Smooth muscle cell (in vitro differentiated cells): ENCODE data around the gene PHACTR3. TPM values are rescaled to one million over a fixed set of nuclear protein-coding genes. Genes with fewer than 3 reads are reported as not detected.

Experiments used
- DNase-seq: peaks from one replicate; lab custom pipeline; 2025; ENCODE audit not compliant: unreplicated experiment; lab: John Stamatoyannopoulos, UW
- H2AFZ ChIP-seq: fragments of 200-600 bp; sonication (generic); 2 replicates; pipeline ENCODE4 v1.6.0; 2016; ENCODE audit warnings: antibody characterized with exemption, low read depth, mild to moderate bottlenecking
- H3F3A ChIP-seq: fragments of 200-600 bp; sonication (generic); 2 replicates; pipeline ENCODE4 v1.6.0; 2017; ENCODE audit warnings: antibody characterized with exemption, low read depth
- H3K27ac ChIP-seq: fragments of 200-600 bp; sonication (generic); 2 replicates; pipeline ENCODE4 v1.5.1; 2016; ENCODE audit warnings: low read depth, mild to moderate bottlenecking
- H3K27me3 ChIP-seq: fragments of 200-600 bp; sonication (generic); 2 replicates; pipeline ENCODE4 v1.6.1; 2016; ENCODE audit warnings: low read depth, mild to moderate bottlenecking
- H3K36me3 ChIP-seq: fragments of 200-600 bp; sonication (generic); 2 replicates; pipeline ENCODE4 v1.5.1; 2016; ENCODE audit warnings: low read depth
- H3K4me1 ChIP-seq: fragments of 200-600 bp; sonication (generic); 2 replicates; pipeline ENCODE4 v1.5.1; 2016; ENCODE audit warnings: low read depth
- H3K4me2 ChIP-seq: fragments of 200-600 bp; sonication (generic); 2 replicates; pipeline ENCODE4 v1.6.0; 2016; ENCODE audit warnings: mild to moderate bottlenecking
- H3K4me3 ChIP-seq: fragments of 200-600 bp; sonication (generic); 2 replicates; pipeline ENCODE4 v1.5.1; 2016; ENCODE audit warnings: mild to moderate bottlenecking
- H3K79me2 ChIP-seq: fragments of 200-600 bp; sonication (generic); 2 replicates; pipeline ENCODE4 v1.6.0; 2016; ENCODE audit warnings: low read depth, mild to moderate bottlenecking
- H3K9ac ChIP-seq: fragments of 200-600 bp; sonication (generic); 2 replicates; pipeline ENCODE4 v1.6.0; 2016; ENCODE audit warnings: low read depth
- H3K9me3 ChIP-seq: fragments of 200-600 bp; sonication (generic); replicated peaks from 2 replicates; pipeline ENCODE4 v1.5.1; 2016; ENCODE audit warnings: low read depth
- H4K20me1 ChIP-seq: fragments of 200-600 bp; sonication (generic); 2 replicates; pipeline ENCODE4 v1.6.0; 2016; ENCODE audit warnings: low read depth
- CTCF ChIP-seq: fragments of 200-600 bp; sonication (generic); IDR thresholded peaks from 2 replicates; pipeline ENCODE4 v1.5.1; 2017; ENCODE audit warnings: borderline replicate concordance, mild to moderate bottlenecking, antibody characterized with exemption; ENCODE audit not compliant: insufficient read depth, poor library complexity, severe bottlenecking
- WGBS: methylation state at CpG from one replicate; pipeline ENCODE4 v1.1.7; 2016; ENCODE audit warnings: low lambda C conversion rate; 5-methylcytosine and 5-hydroxymethylcytosine counted together
- polyA plus RNA-seq: library from polyadenylated mRNA; unstranded; fragments of >200 nt; fragmentation: Nextera tagmentation; extraction: Ambion mirVana; gene quantifications from 2 replicates; pipeline ENCODE4 v1.2.1, GENCODE V29; 2016
- total RNA-seq: library from RNA; depleted of rRNA; stranded (reverse); fragments of >200 nt; gene quantifications from 2 replicates; pipeline ENCODE4 v1.2.3, GENCODE V29; 2014

Gene PHACTR3
- total and polyA plus RNA-seq, 2 experiments from 2014 or later = 0.76 to 2.6 TPM

DNA sequence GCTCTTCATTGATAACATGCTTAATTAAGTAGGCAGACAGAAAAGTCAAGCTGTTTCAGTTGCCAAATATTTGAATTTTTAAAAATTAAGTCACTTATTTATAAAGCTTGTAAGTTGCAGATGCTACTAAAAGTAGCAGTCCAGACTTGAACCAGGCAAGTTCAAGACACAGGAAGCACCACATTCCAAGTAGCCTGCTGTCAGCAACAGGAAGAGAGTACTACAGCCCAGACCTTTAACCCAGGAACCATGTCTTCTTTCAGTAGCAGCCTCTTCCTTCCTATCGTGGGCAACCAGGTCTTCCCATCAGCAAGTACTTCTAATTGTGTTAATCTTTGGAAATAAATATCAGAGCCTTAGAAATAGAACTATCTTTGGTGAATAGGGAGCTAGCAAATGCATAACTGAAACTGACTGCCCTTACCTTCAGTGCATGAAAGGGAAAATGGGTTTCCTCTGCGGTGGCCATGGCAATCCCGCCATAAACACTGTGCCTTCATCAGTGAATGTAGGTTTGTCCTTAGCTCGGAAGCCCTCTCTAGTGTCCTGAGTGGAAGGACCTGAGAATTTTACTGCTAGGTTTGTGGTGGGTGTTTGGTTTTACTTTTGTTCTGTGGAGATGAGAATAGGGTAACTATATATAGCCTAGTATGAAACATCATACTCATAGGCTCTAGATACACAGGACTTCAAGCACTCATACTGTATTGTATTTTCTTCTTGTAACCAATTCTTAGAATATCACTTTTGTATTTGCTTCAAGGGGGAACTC is 233.5 kb downstream of the PHACTR3 start:
- Histone ChIP-seq H3K4me2 (no peak overlapping the region), H3K4me3 (no peak overlapping the region)
- TF ChIP-seq CTCF = no peak

GRCh38 chr20:59839400-59839799 is 235.1 kb downstream of the PHACTR3 start:
- H3K9me3 ChIP-seq = no peaks in the 10 kb centered on the region
- H3K9ac ChIP-seq = no peak overlapping the region
- no peak for TF ChIP-seq CTCF
- no peak overlapping the region for H3K4me3 ChIP-seq
- H2AFZ ChIP-seq = no peak overlapping the region
- H3K4me2 ChIP-seq = no peak overlapping the region
- no peaks in the 10 kb centered on the region for H4K20me1 ChIP-seq
- H3K79me2 ChIP-seq = no peaks in the 10 kb centered on the region
- H3K4me1 ChIP-seq = peaks cover 7% of the 10 kb centered on the region
- no peaks in the 10 kb centered on the region for H3F3A ChIP-seq
- H3K27me3 ChIP-seq = peaks cover 16% of the 10 kb centered on the region
- 81% methylated on average over 5 of the region's 5 CpGs for WGBS
- H3K27ac ChIP-seq = no peak overlapping the region
- H3K36me3 ChIP-seq = no peaks in the 10 kb centered on the region
- DNase-seq = no peak

More for the DNA sequence above, 233.5 kb downstream of the PHACTR3 start:
- Histone ChIP-seq H2AFZ (no peak overlapping the region), H3K4me1 (peaks cover 7% of the 10 kb centered on the region), H3K9me3 (no peaks in the 10 kb centered on the region), H3K79me2 (no peaks in the 10 kb centered on the region), H3F3A (no peaks in the 10 kb centered on the region), H3K27me3 (peaks cover 16% of the 10 kb centered on the region), H3K36me3 (no peaks in the 10 kb centered on the region), H4K20me1 (no peaks in the 10 kb centered on the region), H3K27ac (no peak overlapping the region), H3K9ac (no peak overlapping the region)
- 83% methylated on average over 4 of the region's 4 CpGs for WGBS
- no peak for DNase-seq

DNA sequence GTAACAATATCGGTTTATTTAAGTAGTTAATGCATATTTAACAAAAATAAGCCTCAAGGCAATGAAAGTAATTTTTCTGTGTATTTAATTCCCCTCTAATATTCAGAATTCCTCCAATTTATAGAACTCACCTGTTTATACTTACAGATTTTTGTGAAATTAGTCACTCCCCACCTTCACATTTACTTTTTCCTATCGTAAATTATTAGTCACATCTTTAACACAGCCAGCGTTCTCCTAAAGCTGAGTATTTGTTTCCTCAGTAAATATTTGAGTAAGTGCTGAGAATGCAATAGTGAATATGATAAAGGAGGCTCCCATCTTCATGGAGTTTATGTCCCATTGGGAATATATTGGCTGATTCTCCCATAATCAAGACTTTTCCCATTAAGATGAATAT is 241.1 kb downstream of the PHACTR3 start:
- no peaks in the 10 kb centered on the region for H3K4me1 ChIP-seq
- no peaks in the 10 kb centered on the region for H3F3A ChIP-seq
- H3K36me3 ChIP-seq = no peaks in the 10 kb centered on the region
- no peak overlapping the region for H3K27ac ChIP-seq
- H3K4me3 ChIP-seq = no peak overlapping the region
- H3K4me2 ChIP-seq = no peak overlapping the region
- H3K79me2 ChIP-seq = no peaks in the 10 kb centered on the region
- peaks cover 5% of the 10 kb centered on the region for H3K27me3 ChIP-seq
- TF ChIP-seq CTCF = no peak
- no peak overlapping the region for H2AFZ ChIP-seq
- H4K20me1 ChIP-seq = no peaks in the 10 kb centered on the region
- 86% methylated on average over 3 of the region's 3 CpGs for WGBS
- H3K9me3 ChIP-seq = no peaks in the 10 kb centered on the region
- no peak for DNase-seq
- H3K9ac ChIP-seq = no peak overlapping the region

GRCh38 chr20:59848182-59848581 is 243.8 kb downstream of the PHACTR3 start:
- no peak overlapping the region for H3K27ac ChIP-seq
- H4K20me1 ChIP-seq = no peaks in the 10 kb centered on the region
- no peaks in the 10 kb centered on the region for H3K4me1 ChIP-seq
- no peak for TF ChIP-seq CTCF
- no peaks in the 10 kb centered on the region for H3F3A ChIP-seq
- H2AFZ ChIP-seq = no peak overlapping the region
- WGBS = 65% methylated on average over 2 of the region's 2 CpGs
- DNase-seq = no peak
- no peak overlapping the region for H3K4me2 ChIP-seq
- H3K27me3 ChIP-seq = no peaks in the 10 kb centered on the region
- H3K4me3 ChIP-seq = no peak overlapping the region
- no peak overlapping the region for H3K9ac ChIP-seq
- no peaks in the 10 kb centered on the region for H3K36me3 ChIP-seq
- no peaks in the 10 kb centered on the region for H3K79me2 ChIP-seq
- no peaks in the 10 kb centered on the region for H3K9me3 ChIP-seq
